GM23338 (cell line): ENCODE results near the gene PLXND1. TPM values are rescaled to one million over a fixed set of nuclear protein-coding genes. Genes with fewer than 3 reads are reported as not detected.

Experiments
- ATAC-seq: fragments of 200-7000 bp; cut with Tn5 transposase; 3 replicates; pipeline ENCODE4 v1.9.1; 2020
- DNase-seq: peaks from one replicate; pipeline ENCODE4 v3.0.0-alpha.2; 2015; ENCODE audit warnings: low spot score
- H2AFZ ChIP-seq: fragments of 200-600 bp; sonication (generic); 2 replicates; pipeline ENCODE4 v1.8.0; 2016; ENCODE audit warnings: antibody characterized with exemption, mild to moderate bottlenecking, moderate library complexity
- H3F3A ChIP-seq: fragments of 200-600 bp; sonication (generic); replicated peaks from 2 replicates; pipeline ENCODE4 v1.8.0; 2017; ENCODE audit warnings: antibody characterized with exemption, mixed run types, low read depth
- H3K27ac ChIP-seq: fragments of 200-600 bp; sonication (generic); 2 replicates; pipeline ENCODE4 v1.6.1; 2016; ENCODE audit warnings: low read depth
- H3K27me3 ChIP-seq: fragments of 200-600 bp; sonication (generic); 2 replicates; pipeline ENCODE4 v1.8.0; 2016; ENCODE audit warnings: mild to moderate bottlenecking, mixed run types, moderate library complexity; ENCODE audit not compliant: insufficient read depth
- H3K36me3 ChIP-seq: fragments of 200-600 bp; sonication (generic); 2 replicates; pipeline ENCODE4 v1.8.0; 2016; ENCODE audit warnings: mild to moderate bottlenecking; ENCODE audit not compliant: insufficient read depth
- H3K4me1 ChIP-seq: fragments of 200-600 bp; sonication (generic); 2 replicates; pipeline ENCODE4 v1.8.0; 2016; ENCODE audit warnings: mild to moderate bottlenecking, moderate library complexity; ENCODE audit not compliant: insufficient read depth
- H3K4me2 ChIP-seq: fragments of 200-600 bp; sonication (generic); 2 replicates; pipeline ENCODE4 v1.7.1; 2017; ENCODE audit warnings: mixed run types
- H3K4me3 ChIP-seq: fragments of 200-600 bp; sonication (generic); 2 replicates; pipeline ENCODE4 v1.6.1; 2016; ENCODE audit warnings: mixed run types
- H3K79me2 ChIP-seq: fragments of 200-600 bp; sonication (generic); replicated peaks from 2 replicates; pipeline ENCODE4 v1.8.0; 2017; ENCODE audit warnings: mild to moderate bottlenecking; ENCODE audit not compliant: insufficient read depth
- H3K9me2 ChIP-seq: fragments of 200-600 bp; sonication (generic); 2 replicates; pipeline ENCODE4 v1.8.0; 2017; ENCODE audit not compliant: insufficient read depth
- H4K20me1 ChIP-seq: fragments of 200-600 bp; sonication (generic); replicated peaks from 2 replicates; pipeline ENCODE4 v1.8.0; 2017; ENCODE audit warnings: mild to moderate bottlenecking; ENCODE audit not compliant: insufficient read depth
- H3K27ac Mint-ChIP-seq: 2 replicates; pipeline ENCODE4 v1.8.0; 2020; ENCODE audit warnings: inconsistent platforms, mild to moderate bottlenecking, moderate library complexity, mixed read lengths
- H3K27me3 Mint-ChIP-seq: 3 replicates; pipeline ENCODE4 v1.8.0; 2022; ENCODE audit warnings: low read depth, mild to moderate bottlenecking, moderate library complexity, mixed read lengths, inconsistent platforms; ENCODE audit not compliant: insufficient read depth, poor library complexity
- H3K36me3 Mint-ChIP-seq: 3 replicates; pipeline ENCODE4 v1.8.0; 2021; ENCODE audit warnings: low read depth, mild to moderate bottlenecking, inconsistent platforms, moderate library complexity, mixed read lengths
- H3K4me1 Mint-ChIP-seq: 3 replicates; pipeline ENCODE4 v1.8.0; 2020; ENCODE audit warnings: mild to moderate bottlenecking, inconsistent platforms, mixed read lengths
- H3K4me3 Mint-ChIP-seq: 3 replicates; pipeline ENCODE4 v1.8.0; 2021; ENCODE audit warnings: moderate library complexity, mild to moderate bottlenecking, inconsistent platforms, mixed read lengths
- H3K9me3 Mint-ChIP-seq: 3 replicates; pipeline ENCODE4 v1.8.0; 2020; ENCODE audit warnings: moderate library complexity, mild to moderate bottlenecking, inconsistent platforms, mixed read lengths
- CREB1 ChIP-seq: fragments of 250-450 bp; sonication (Bioruptor Pico); IDR thresholded peaks from 2 replicates; pipeline ENCODE4 v1.5.0; 2020; ENCODE audit warnings: low read depth, mild to moderate bottlenecking, moderate library complexity
- EZH2 ChIP-seq: fragments of 200-600 bp; sonication (generic); IDR thresholded peaks from one replicate; pipeline ENCODE4 v1.8.0; 2017; ENCODE audit warnings: antibody characterized with exemption, mild to moderate bottlenecking, low read depth; ENCODE audit not compliant: unreplicated experiment
- EZH2phosphoT487 ChIP-seq: fragments of 200-600 bp; sonication (generic); IDR thresholded peaks from one replicate; pipeline ENCODE4 v1.8.1; 2018; ENCODE audit warnings: antibody characterized with exemption; ENCODE audit not compliant: unreplicated experiment
- NANOG ChIP-seq: IDR thresholded peaks from 2 replicates; pipeline ENCODE4 v1.6.1; 2016; ENCODE audit warnings: antibody characterized with exemption, borderline replicate concordance
- POLR2AphosphoS5 ChIP-seq: IDR thresholded peaks from 2 replicates; pipeline ENCODE4 v1.6.1; 2016; ENCODE audit warnings: antibody characterized with exemption, low read depth
- STAT1 ChIP-seq: IDR thresholded peaks from one replicate; pipeline ENCODE4 v1.6.1; 2016; ENCODE audit warnings: antibody characterized with exemption; ENCODE audit not compliant: unreplicated experiment
- ZNF114 ChIP-seq: fragments of 250-450 bp; sonication (Bioruptor Pico); IDR thresholded peaks from 2 replicates; pipeline ENCODE4 v1.5.0; 2020; ENCODE audit warnings: mild to moderate bottlenecking, moderate library complexity
- ZNF331 ChIP-seq: fragments of 250-450 bp; sonication (Bioruptor Pico); IDR thresholded peaks from 2 replicates; pipeline ENCODE4 v1.5.0; 2020; ENCODE audit warnings: low read depth, mild to moderate bottlenecking, moderate library complexity
- polyA plus RNA-seq: library from polyadenylated mRNA; unstranded; fragments of >200 nt; fragmentation: Nextera tagmentation; extraction: Ambion mirVana; gene quantifications from 2 replicates; pipeline ENCODE4 v1.2.1, GENCODE V29; 2016
- total RNA-seq: library from RNA; depleted of rRNA; stranded (reverse); fragments of >200 nt; shearing (Covaris generic); gene quantifications from 2 replicates; pipeline ENCODE4 v1.2.3, GENCODE V29; 2014
- TF ChIP-seq, protein P1 (sequence below): fragments of 250-450 bp; sonication (Bioruptor Pico); IDR thresholded peaks from 2 replicates; pipeline ENCODE4 v1.5.0; 2020; ENCODE audit warnings: mild to moderate bottlenecking, moderate library complexity
- TF ChIP-seq, protein P2 (sequence below): IDR thresholded peaks from 2 replicates; pipeline ENCODE4 v1.6.1; 2016; ENCODE audit warnings: antibody characterized with exemption
- TF ChIP-seq, protein P3 (sequence below): IDR thresholded peaks from one replicate; pipeline ENCODE4 v1.6.1; 2018; ENCODE audit warnings: antibody characterized with exemption; ENCODE audit not compliant: unreplicated experiment

Gene PLXND1
- total and polyA plus RNA-seq, 2 experiments from 2014 or later, result 13.3 to 60.4 TPM

DNA sequence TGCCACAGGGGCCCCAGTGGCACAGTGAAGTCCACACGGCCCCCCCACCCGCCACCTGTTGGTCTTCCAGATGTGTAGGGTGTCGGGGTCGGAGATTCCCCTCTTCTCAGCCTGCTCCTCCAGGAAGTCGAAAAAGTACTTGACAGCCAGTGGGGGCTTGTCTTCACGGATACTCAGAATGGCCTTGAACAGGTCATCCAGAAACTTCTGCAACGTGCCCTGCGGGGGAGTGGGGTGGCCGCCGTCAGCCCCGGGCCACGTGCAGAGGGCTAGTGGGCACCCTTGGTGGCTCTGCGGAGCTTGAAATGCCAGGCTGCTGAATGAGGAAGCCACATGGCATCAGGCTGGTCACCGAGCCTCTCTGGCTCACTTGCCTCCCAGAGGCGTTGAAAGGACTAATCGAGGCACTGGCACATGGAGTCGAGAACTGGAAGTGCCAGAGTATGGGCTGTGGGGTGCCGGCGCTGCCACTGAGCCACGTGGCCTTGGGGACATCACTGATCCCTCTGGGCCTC is 46.9 kb downstream of the PLXND1 start (continued):
- TF ChIP-seq, protein P1, sequence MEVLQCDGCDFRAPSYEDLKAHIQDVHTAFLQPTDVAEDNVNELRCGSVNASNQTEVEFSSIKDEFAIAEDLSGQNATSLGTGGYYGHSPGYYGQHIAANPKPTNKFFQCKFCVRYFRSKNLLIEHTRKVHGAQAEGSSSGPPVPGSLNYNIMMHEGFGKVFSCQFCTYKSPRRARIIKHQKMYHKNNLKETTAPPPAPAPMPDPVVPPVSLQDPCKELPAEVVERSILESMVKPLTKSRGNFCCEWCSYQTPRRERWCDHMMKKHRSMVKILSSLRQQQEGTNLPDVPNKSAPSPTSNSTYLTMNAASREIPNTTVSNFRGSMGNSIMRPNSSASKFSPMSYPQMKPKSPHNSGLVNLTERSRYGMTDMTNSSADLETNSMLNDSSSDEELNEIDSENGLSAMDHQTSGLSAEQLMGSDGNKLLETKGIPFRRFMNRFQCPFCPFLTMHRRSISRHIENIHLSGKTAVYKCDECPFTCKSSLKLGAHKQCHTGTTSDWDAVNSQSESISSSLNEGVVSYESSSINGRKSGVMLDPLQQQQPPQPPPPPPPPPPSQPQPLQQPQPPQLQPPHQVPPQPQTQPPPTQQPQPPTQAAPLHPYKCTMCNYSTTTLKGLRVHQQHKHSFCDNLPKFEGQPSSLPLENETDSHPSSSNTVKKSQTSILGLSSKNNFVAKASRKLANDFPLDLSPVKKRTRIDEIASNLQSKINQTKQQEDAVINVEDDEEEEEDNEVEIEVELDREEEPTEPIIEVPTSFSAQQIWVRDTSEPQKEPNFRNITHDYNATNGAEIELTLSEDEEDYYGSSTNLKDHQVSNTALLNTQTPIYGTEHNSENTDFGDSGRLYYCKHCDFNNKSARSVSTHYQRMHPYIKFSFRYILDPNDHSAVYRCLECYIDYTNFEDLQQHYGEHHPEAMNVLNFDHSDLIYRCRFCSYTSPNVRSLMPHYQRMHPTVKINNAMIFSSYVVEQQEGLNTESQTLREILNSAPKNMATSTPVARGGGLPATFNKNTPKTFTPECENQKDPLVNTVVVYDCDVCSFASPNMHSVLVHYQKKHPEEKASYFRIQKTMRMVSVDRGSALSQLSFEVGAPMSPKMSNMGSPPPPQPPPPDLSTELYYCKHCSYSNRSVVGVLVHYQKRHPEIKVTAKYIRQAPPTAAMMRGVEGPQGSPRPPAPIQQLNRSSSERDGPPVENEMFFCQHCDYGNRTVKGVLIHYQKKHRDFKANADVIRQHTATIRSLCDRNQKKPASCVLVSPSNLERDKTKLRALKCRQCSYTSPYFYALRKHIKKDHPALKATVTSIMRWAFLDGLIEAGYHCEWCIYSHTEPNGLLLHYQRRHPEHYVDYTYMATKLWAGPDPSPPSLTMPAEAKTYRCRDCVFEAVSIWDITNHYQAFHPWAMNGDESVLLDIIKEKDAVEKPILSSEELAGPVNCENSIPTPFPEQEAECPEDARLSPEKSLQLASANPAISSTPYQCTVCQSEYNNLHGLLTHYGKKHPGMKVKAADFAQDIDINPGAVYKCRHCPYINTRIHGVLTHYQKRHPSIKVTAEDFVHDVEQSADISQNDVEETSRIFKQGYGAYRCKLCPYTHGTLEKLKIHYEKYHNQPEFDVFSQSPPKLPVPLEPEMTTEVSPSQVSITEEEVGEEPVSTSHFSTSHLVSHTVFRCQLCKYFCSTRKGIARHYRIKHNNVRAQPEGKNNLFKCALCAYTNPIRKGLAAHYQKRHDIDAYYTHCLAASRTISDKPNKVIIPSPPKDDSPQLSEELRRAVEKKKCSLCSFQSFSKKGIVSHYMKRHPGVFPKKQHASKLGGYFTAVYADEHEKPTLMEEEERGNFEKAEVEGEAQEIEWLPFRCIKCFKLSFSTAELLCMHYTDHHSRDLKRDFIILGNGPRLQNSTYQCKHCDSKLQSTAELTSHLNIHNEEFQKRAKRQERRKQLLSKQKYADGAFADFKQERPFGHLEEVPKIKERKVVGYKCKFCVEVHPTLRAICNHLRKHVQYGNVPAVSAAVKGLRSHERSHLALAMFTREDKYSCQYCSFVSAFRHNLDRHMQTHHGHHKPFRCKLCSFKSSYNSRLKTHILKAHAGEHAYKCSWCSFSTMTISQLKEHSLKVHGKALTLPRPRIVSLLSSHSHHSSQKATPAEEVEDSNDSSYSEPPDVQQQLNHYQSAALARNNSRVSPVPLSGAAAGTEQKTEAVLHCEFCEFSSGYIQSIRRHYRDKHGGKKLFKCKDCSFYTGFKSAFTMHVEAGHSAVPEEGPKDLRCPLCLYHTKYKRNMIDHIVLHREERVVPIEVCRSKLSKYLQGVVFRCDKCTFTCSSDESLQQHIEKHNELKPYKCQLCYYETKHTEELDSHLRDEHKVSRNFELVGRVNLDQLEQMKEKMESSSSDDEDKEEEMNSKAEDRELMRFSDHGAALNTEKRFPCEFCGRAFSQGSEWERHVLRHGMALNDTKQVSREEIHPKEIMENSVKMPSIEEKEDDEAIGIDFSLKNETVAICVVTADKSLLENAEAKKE, result no peak
- no peak for TF ChIP-seq ZNF331 (CRISPR knock-in tag)
- no peak for TF ChIP-seq EZH2
- TF ChIP-seq ZNF114, result no peak

DNA sequence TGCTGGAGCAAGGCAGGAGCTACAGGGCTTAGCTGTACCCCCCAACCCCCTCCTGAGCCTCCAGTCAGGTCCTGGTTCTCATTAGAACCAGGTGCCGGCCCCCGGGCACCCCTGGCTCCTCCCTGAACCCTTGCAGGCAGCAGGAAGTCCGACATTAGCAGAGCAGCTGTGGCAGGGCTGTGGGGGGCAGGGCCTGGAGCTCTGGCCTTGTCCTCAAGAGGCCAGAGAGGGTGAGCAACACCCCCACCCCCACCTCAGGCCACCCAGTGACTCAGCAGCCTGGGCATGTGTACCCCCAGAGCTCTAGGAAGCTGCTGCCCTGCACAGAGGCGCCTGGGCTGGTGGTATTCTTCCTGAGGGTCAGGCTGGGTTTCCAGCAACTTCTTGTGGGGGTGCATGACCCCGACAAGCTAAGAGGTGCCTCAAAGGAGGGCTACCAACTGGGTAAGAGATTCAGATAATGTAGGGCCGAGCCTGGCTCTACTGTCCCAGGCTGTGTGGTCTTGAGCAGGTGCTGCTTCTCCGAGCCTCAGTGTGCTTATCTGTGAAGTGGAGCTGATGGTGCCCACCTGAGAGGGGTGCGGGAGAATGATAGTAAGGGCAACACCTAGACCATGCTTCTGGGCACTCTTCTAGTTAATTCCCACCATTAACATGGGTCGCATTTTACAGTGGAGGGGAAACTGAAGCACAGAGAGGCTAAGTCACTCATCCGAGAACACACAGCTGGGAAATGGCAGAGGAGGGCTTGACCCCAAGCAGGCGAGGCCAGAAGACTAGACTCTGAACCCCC is 47.5 kb downstream of the PLXND1 start:
- Mint-ChIP-seq H3K4me1 (peaks cover 35% of the 10 kb centered on the region), H3K9me3 (no peaks in the 10 kb centered on the region), H3K4me3 (no peak overlapping the region), H3K36me3 (peaks cover 4% of the 10 kb centered on the region; the same call in 1 of the 3 replicates), H3K27ac (peak overlapping the region; percentile 57; the same call in 1 of the 2 replicates), H3K27me3 (peaks cover 13% of the 10 kb centered on the region)
- ATAC-seq, result no peak; the same call in 2 of the 3 replicates
- Histone ChIP-seq H2AFZ (no peak overlapping the region), H3K27ac (no peak overlapping the region), H4K20me1 (no peaks in the 10 kb centered on the region), H3K4me3 (no peak overlapping the region), H3K4me2 (no peak overlapping the region), H3K4me1 (peaks cover 15% of the 10 kb centered on the region; the same call in 1 of the 2 replicates), H3K9me2 (no peaks in the 10 kb centered on the region), H3K27me3 (no peaks in the 10 kb centered on the region), H3F3A (no peaks in the 10 kb centered on the region), H3K36me3 (no peaks in the 10 kb centered on the region), H3K79me2 (no peaks in the 10 kb centered on the region)
- DNase-seq, result no peak
- TF ChIP-seq EZH2 (no peak), POLR2AphosphoS5 (no peak), ZNF331 (CRISPR knock-in tag) (no peak), CREB1 (CRISPR knock-in tag) (no peak), EZH2phosphoT487 (no peak), NANOG (no peak), STAT1 (no peak)
- TF ChIP-seq, protein P2, sequence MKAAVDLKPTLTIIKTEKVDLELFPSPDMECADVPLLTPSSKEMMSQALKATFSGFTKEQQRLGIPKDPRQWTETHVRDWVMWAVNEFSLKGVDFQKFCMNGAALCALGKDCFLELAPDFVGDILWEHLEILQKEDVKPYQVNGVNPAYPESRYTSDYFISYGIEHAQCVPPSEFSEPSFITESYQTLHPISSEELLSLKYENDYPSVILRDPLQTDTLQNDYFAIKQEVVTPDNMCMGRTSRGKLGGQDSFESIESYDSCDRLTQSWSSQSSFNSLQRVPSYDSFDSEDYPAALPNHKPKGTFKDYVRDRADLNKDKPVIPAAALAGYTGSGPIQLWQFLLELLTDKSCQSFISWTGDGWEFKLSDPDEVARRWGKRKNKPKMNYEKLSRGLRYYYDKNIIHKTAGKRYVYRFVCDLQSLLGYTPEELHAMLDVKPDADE, result no peak
- TF ChIP-seq, protein P3, sequence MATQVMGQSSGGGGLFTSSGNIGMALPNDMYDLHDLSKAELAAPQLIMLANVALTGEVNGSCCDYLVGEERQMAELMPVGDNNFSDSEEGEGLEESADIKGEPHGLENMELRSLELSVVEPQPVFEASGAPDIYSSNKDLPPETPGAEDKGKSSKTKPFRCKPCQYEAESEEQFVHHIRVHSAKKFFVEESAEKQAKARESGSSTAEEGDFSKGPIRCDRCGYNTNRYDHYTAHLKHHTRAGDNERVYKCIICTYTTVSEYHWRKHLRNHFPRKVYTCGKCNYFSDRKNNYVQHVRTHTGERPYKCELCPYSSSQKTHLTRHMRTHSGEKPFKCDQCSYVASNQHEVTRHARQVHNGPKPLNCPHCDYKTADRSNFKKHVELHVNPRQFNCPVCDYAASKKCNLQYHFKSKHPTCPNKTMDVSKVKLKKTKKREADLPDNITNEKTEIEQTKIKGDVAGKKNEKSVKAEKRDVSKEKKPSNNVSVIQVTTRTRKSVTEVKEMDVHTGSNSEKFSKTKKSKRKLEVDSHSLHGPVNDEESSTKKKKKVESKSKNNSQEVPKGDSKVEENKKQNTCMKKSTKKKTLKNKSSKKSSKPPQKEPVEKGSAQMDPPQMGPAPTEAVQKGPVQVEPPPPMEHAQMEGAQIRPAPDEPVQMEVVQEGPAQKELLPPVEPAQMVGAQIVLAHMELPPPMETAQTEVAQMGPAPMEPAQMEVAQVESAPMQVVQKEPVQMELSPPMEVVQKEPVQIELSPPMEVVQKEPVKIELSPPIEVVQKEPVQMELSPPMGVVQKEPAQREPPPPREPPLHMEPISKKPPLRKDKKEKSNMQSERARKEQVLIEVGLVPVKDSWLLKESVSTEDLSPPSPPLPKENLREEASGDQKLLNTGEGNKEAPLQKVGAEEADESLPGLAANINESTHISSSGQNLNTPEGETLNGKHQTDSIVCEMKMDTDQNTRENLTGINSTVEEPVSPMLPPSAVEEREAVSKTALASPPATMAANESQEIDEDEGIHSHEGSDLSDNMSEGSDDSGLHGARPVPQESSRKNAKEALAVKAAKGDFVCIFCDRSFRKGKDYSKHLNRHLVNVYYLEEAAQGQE, result no peak
